SU-DHL-6 (cell line): Measurements from ENCODE around the gene HRAS.

Source experiments
- EZH2phosphoT487 ChIP-seq: fragments of 200-600 bp; sonication (generic), shearing (Covaris generic); conservative IDR thresholded peaks from 2 replicates; pipeline ENCODE4 v1.6.1; 2018; ENCODE audit warnings: mild to moderate bottlenecking, antibody characterized with exemption, low read length, moderate library complexity, mixed read lengths
- TF ChIP-seq, protein P1 (sequence below): fragments of 200-600 bp; sonication (generic); IDR thresholded peaks from one replicate; pipeline ENCODE4 v1.5.1; 2017; ENCODE audit warnings: antibody characterized with exemption, mild to moderate bottlenecking, low read length, moderate library complexity; ENCODE audit not compliant: insufficient read depth, poor library complexity, severe bottlenecking

GRCh38 chr11:550746-551085 is 15.3 kb upstream of the HRAS start:
- TF ChIP-seq, protein P1, sequence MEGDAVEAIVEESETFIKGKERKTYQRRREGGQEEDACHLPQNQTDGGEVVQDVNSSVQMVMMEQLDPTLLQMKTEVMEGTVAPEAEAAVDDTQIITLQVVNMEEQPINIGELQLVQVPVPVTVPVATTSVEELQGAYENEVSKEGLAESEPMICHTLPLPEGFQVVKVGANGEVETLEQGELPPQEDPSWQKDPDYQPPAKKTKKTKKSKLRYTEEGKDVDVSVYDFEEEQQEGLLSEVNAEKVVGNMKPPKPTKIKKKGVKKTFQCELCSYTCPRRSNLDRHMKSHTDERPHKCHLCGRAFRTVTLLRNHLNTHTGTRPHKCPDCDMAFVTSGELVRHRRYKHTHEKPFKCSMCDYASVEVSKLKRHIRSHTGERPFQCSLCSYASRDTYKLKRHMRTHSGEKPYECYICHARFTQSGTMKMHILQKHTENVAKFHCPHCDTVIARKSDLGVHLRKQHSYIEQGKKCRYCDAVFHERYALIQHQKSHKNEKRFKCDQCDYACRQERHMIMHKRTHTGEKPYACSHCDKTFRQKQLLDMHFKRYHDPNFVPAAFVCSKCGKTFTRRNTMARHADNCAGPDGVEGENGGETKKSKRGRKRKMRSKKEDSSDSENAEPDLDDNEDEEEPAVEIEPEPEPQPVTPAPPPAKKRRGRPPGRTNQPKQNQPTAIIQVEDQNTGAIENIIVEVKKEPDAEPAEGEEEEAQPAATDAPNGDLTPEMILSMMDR = no peak
- TF ChIP-seq EZH2phosphoT487 = no peak
